ENCODE measurements around the gene GMDS. TPM values are rescaled to one million over a fixed set of nuclear protein-coding genes. Genes with fewer than 3 reads are reported as not detected.

The GMDS gene
- total and polyA plus RNA-seq, 9 donors = 6.6 to 20.6 (median 11.0) TPM

GRCh38 chr6:2144210-2144609 lies 101.2 kb downstream of the GMDS start:
- no peaks in the 10 kb centered on the region for H3K4me1 ChIP-seq (ENCODE audit: insufficient read depth)
- 89 to 95% (median 95%) methylated on average over 4 of the region's 4 CpGs for WGBS, 3 donors
- intact Hi-C loops (cut with DNase I) = no loop called here
- no peaks in the 10 kb centered on the region for H3K9me3 ChIP-seq
- no peaks in the 10 kb centered on the region for H3K36me3 ChIP-seq
- no peak overlapping the region for H3K27ac ChIP-seq
- TF ChIP-seq CTCF (IDR thresholded peaks at IDR 0.05) (no peak), POLR2A (IDR thresholded peaks at IDR 0.05) (no peak), EP300 (IDR thresholded peaks at IDR 0.05) (no peak)
- no peak for DNase-seq
- H3K4me3 ChIP-seq = no peak overlapping the region
- H3K27me3 ChIP-seq = no peaks in the 10 kb centered on the region

- H3K36me3 ChIP-seq = no peaks in the 10 kb centered on the region
- H3K4me1 ChIP-seq (ENCODE audit: insufficient read depth) = no peaks in the 10 kb centered on the region
- H3K27me3 ChIP-seq = no peaks in the 10 kb centered on the region
- no peak overlapping the region for H3K4me3 ChIP-seq
- no peaks in the 10 kb centered on the region for H3K9me3 ChIP-seq
- TF ChIP-seq EP300 (IDR thresholded peaks at IDR 0.05) (no peak), CTCF (IDR thresholded peaks at IDR 0.05) (no peak), POLR2A (IDR thresholded peaks at IDR 0.05) (no peak)
- no peak overlapping the region for H3K27ac ChIP-seq
- no peak for DNase-seq
- intact Hi-C loops (cut with DNase I) = no loop called here
- WGBS, 3 donors = 87 to 88% (median 88%) methylated on average over 16 of the region's 16 CpGs
Observed at GRCh38 chr6:2141644-2142290, 103.6 kb downstream of the GMDS start.

- no peak overlapping the region for H3K4me3 ChIP-seq
- no peaks in the 10 kb centered on the region for H3K9me3 ChIP-seq
- no peak overlapping the region for H3K27ac ChIP-seq
- WGBS, 3 donors = 83 to 85% (median 83%) methylated on average over 6 of the region's 6 CpGs
- intact Hi-C loops (cut with DNase I) = no loop called here
- H3K4me1 ChIP-seq (ENCODE audit: insufficient read depth) = no peaks in the 10 kb centered on the region
- no peaks in the 10 kb centered on the region for H3K36me3 ChIP-seq
- H3K27me3 ChIP-seq = no peaks in the 10 kb centered on the region
- no peak for DNase-seq
- TF ChIP-seq POLR2A (IDR thresholded peaks at IDR 0.05) = no peak
- no peak for TF ChIP-seq EP300 (IDR thresholded peaks at IDR 0.05)
- TF ChIP-seq CTCF (IDR thresholded peaks at IDR 0.05) = no peak
Observed at GRCh38 chr6:2140438-2141128, 104.8 kb downstream of the GMDS start.

- Histone ChIP-seq H3K4me1 (ENCODE audit: insufficient read depth) (no peaks in the 10 kb centered on the region), H3K27me3 (no peaks in the 10 kb centered on the region), H3K36me3 (no peaks in the 10 kb centered on the region), H3K9me3 (no peaks in the 10 kb centered on the region), H3K27ac (no peak overlapping the region), H3K4me3 (no peak overlapping the region)
- DNase-seq = no peak
- TF ChIP-seq EP300 (IDR thresholded peaks at IDR 0.05) (no peak), CTCF (IDR thresholded peaks at IDR 0.05) (no peak), POLR2A (IDR thresholded peaks at IDR 0.05) (no peak)
- WGBS, 3 donors = 94 to 98% (median 94%) methylated on average over 2 of the region's 2 CpGs
- intact Hi-C loops (cut with DNase I) = no loop called here
Observed at GRCh38 chr6:2135401-2135800, 110.0 kb downstream of the GMDS start.

Measured in ovary (tissue), 9 donors.